ENCODE measurements around the gene ATP6V0B. TPM values are rescaled to one million over a fixed set of nuclear protein-coding genes. Genes with fewer than 3 reads are reported as not detected.

Gene ATP6V0B
- polyA plus RNA-seq, 2 of the 4 experiments (the other 2 are of a cell fraction) = 97.0 to 101 TPM

DNA sequence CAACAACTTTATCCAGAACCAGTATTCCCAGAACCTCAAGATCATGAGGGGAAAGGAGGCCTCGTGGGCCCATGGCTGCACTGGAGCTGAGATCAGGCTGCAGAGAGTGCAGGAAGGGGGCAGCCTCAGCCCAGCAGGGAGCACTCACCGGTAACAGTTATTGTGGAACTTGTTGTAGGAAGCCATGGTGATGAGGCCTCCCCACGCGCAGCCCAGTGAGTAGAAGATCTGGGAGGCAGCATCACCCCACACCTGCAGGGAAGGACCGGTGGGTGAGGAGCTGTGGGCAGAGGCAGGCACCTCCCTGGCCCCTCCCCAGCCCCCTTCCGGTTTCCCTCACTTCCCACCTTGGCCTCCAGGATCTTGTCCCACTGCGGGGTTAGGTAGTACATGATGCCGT is 27.4 kb downstream of the ATP6V0B start:
- no peak overlapping the region for H3K4me2 ChIP-seq
- POLR2A ChIA-PET = no interaction called here
- TF ChIP-seq, protein P1, sequence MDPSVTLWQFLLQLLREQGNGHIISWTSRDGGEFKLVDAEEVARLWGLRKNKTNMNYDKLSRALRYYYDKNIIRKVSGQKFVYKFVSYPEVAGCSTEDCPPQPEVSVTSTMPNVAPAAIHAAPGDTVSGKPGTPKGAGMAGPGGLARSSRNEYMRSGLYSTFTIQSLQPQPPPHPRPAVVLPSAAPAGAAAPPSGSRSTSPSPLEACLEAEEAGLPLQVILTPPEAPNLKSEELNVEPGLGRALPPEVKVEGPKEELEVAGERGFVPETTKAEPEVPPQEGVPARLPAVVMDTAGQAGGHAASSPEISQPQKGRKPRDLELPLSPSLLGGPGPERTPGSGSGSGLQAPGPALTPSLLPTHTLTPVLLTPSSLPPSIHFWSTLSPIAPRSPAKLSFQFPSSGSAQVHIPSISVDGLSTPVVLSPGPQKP (IDR thresholded peaks at IDR 0.05; ENCODE audit: low read depth, low read length) = no peak
- TF ChIP-seq CBX8 (IDR thresholded peaks at IDR 0.05) (no peak), FOSL2 (IDR thresholded peaks at IDR 0.05) (no peak), FOSL2 (CRISPR knock-in tag; IDR thresholded peaks at IDR 0.05) (no peak), KDM5A (IDR thresholded peaks at IDR 0.05) (no peak), FOXS1 (CRISPR knock-in tag; IDR thresholded peaks at IDR 0.05) (no peak), JUNB (IDR thresholded peaks at IDR 0.05) (no peak), POLR2AphosphoS2 (conservative IDR thresholded peaks at IDR 0.05; ENCODE audit: low read length) (no peak), REST (IDR thresholded peaks at IDR 0.05) (no peak), CHD2 (IDR thresholded peaks at IDR 0.05; ENCODE audit: low read length, partially characterized antibody) (no peak)
- H3K4me3 ChIP-seq = no peak overlapping the region
- peaks cover 4% of the 10 kb centered on the region; the same call in 1 of the 3 replicates for H3K4me1 ChIP-seq
- H3K27ac ChIP-seq = no peak overlapping the region
- CTCF ChIA-PET = interaction anchor here (1.2 to 11.5 kb wide), 3 partner anchors 9 to 46 kb away, joined by 3 to 412 read pairs (median 15); partner anchors contain the start of gene SLC6A9
- WGBS (ENCODE audit: missing lambda C conversion rate) = 87% methylated on average over 7 of the region's 8 CpGs
- no peak for ATAC-seq
- H3K9me3 ChIP-seq = no peaks in the 10 kb centered on the region
- DNase-seq (ENCODE audit: low read depth in 1 of 2, low spot score in 1 of 2) = no peak
- FAIRE-seq = no peak

GRCh38 chr1:44002606-44003157 is 27.9 kb downstream of the ATP6V0B start:
- DNase-seq (ENCODE audit: low read depth in 1 of 2, low spot score in 1 of 2) (no peak), ATAC-seq (no peak), FAIRE-seq (no peak)
- 83% methylated on average over 6 of the region's 14 CpGs for WGBS (ENCODE audit: missing lambda C conversion rate)
- Histone ChIP-seq H3K9me3 (no peaks in the 10 kb centered on the region), H3K4me3 (no peak overlapping the region), H3K4me2 (no peak overlapping the region), H3K27ac (no peak overlapping the region), H3K4me1 (peaks cover 4% of the 10 kb centered on the region; the same call in 1 of the 3 replicates)
- ChIA-PET POLR2A (no interaction called here), CTCF (interaction anchor here (1.2 to 11.5 kb wide), 3 partner anchors 10 to 46 kb away, joined by 3 to 412 read pairs (median 15); partner anchors contain the start of gene SLC6A9)
- no peak for TF ChIP-seq FOXS1 (CRISPR knock-in tag; IDR thresholded peaks at IDR 0.05)
- no peak for TF ChIP-seq PHF8 (IDR thresholded peaks at IDR 0.05; ENCODE audit: borderline replicate concordance, low read depth)
- no peak for TF ChIP-seq POLR2A (IDR thresholded peaks at IDR 0.05; ENCODE audit: low read length)
- TF ChIP-seq, protein P2, sequence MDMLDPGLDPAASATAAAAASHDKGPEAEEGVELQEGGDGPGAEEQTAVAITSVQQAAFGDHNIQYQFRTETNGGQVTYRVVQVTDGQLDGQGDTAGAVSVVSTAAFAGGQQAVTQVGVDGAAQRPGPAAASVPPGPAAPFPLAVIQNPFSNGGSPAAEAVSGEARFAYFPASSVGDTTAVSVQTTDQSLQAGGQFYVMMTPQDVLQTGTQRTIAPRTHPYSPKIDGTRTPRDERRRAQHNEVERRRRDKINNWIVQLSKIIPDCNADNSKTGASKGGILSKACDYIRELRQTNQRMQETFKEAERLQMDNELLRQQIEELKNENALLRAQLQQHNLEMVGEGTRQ (IDR thresholded peaks at IDR 0.05) = no peak
- TF ChIP-seq CHD2 (IDR thresholded peaks at IDR 0.05; ENCODE audit: low read length, partially characterized antibody) = no peak
- TF ChIP-seq, protein P1 (IDR thresholded peaks at IDR 0.05; ENCODE audit: low read depth, low read length) = no peak
- TF ChIP-seq RARB (CRISPR knock-in tag; IDR thresholded peaks at IDR 0.05) = no peak
- no peak for TF ChIP-seq SMC3 (IDR thresholded peaks at IDR 0.05)
- TF ChIP-seq HDAC2 (IDR thresholded peaks at IDR 0.05) = no peak
- TF ChIP-seq NR3C1 (IDR thresholded peaks at IDR 0.05) = no peak
- no peak for TF ChIP-seq ZFP36 (IDR thresholded peaks at IDR 0.05; ENCODE audit: borderline replicate concordance, partially characterized antibody)
- no peak for TF ChIP-seq REST (IDR thresholded peaks at IDR 0.05)
- TF ChIP-seq EHMT2 (IDR thresholded peaks at IDR 0.05; ENCODE audit: low read depth) = no peak
- TF ChIP-seq JUN (IDR thresholded peaks at IDR 0.05) = no peak
- TF ChIP-seq MAFK (IDR thresholded peaks at IDR 0.05; ENCODE audit: partially characterized antibody) = no peak
- TF ChIP-seq HOXB13 (CRISPR knock-in tag; IDR thresholded peaks at IDR 0.05; ENCODE audit: low read depth) = no peak

Measured in A549 (cell line).